OCI-LY1 (cell line): ENCODE measurements around the gene CST4.

Source experiments
- H2AFZ ChIP-seq: fragments of 200-600 bp; sonication (generic), shearing (Covaris generic); 2 replicates; pipeline ENCODE4 v1.6.0; 2014; ENCODE audit warnings: antibody characterized with exemption, mild to moderate bottlenecking, low read length
- H3F3A ChIP-seq: fragments of 200-600 bp; sonication (generic), shearing (Covaris generic); 2 replicates; pipeline ENCODE4 v1.6.0; 2014; ENCODE audit warnings: mild to moderate bottlenecking, antibody characterized with exemption, low read length, moderate library complexity; ENCODE audit not compliant: insufficient read depth
- H3K27ac ChIP-seq: fragments of 200-600 bp; sonication (generic); 2 replicates; pipeline ENCODE4 v1.5.1; 2014; ENCODE audit warnings: low read length, mixed run types, mild to moderate bottlenecking, low read depth; ENCODE audit not compliant: poor library complexity, severe bottlenecking
- H3K27me3 ChIP-seq: fragments of 200-600 bp; sonication (generic); 2 replicates; pipeline ENCODE4 v1.6.0; 2014; ENCODE audit warnings: antibody characterized with exemption, mild to moderate bottlenecking, low read length, moderate library complexity; ENCODE audit not compliant: insufficient read depth
- H3K36me3 ChIP-seq: fragments of 200-600 bp; sonication (generic); 2 replicates; pipeline ENCODE4 v1.6.1; 2014; ENCODE audit warnings: mild to moderate bottlenecking, antibody characterized with exemption, low read length, moderate library complexity, mixed read lengths; ENCODE audit not compliant: insufficient read depth
- H3K4me1 ChIP-seq: fragments of 200-600 bp; sonication (generic); 2 replicates; pipeline ENCODE4 v1.5.1; 2014; ENCODE audit warnings: mild to moderate bottlenecking, low read length, moderate library complexity; ENCODE audit not compliant: insufficient read depth, severe bottlenecking
- H3K4me2 ChIP-seq: fragments of 200-600 bp; sonication (generic), shearing (Covaris generic); 2 replicates; pipeline ENCODE4 v1.6.1; 2014; ENCODE audit warnings: low read length
- H3K4me3 ChIP-seq: fragments of 200-600 bp; sonication (generic); 2 replicates; pipeline ENCODE4 v1.5.1; 2014; ENCODE audit warnings: low read length, low read depth, mild to moderate bottlenecking, mixed read lengths; ENCODE audit not compliant: poor library complexity, severe bottlenecking
- H3K79me2 ChIP-seq: fragments of 200-600 bp; shearing (Covaris generic); 2 replicates; pipeline ENCODE4 v1.6.1; 2016; ENCODE audit warnings: mixed run types, low read length, mixed read lengths; ENCODE audit not compliant: insufficient read depth
- H3K9ac ChIP-seq: fragments of 200-600 bp; sonication (generic), shearing (Covaris generic); 2 replicates; pipeline ENCODE4 v1.6.1; 2014; ENCODE audit warnings: mild to moderate bottlenecking, low read length, mixed read lengths
- H3K9me2 ChIP-seq: fragments of 200-600 bp; sonication (generic), shearing (Covaris generic); 2 replicates; pipeline ENCODE4 v1.6.1; 2014; ENCODE audit warnings: low read depth, mild to moderate bottlenecking, low read length, mixed read lengths
- H3K9me3 ChIP-seq: fragments of 200-600 bp; shearing (Covaris generic); 2 replicates; pipeline ENCODE4 v1.6.1; 2014; ENCODE audit warnings: low read length, mixed read lengths
- H4K20me1 ChIP-seq: fragments of 200-600 bp; sonication (generic), shearing (Covaris generic); 2 replicates; pipeline ENCODE4 v1.6.0; 2016; ENCODE audit warnings: mild to moderate bottlenecking, low read length; ENCODE audit not compliant: insufficient read depth
- CTCF ChIP-seq: fragments of 200-600 bp; sonication (generic), shearing (Covaris generic); IDR thresholded peaks from 2 replicates; pipeline ENCODE4 v1.5.1; 2017; ENCODE audit warnings: mild to moderate bottlenecking, antibody characterized with exemption, low read length, moderate library complexity, mixed read lengths
- EZH2 ChIP-seq: fragments of 200-600 bp; sonication (generic), shearing (Covaris generic); IDR thresholded peaks from 2 replicates; pipeline ENCODE4 v1.8.0; 2017; ENCODE audit warnings: borderline replicate concordance, mixed run types, mild to moderate bottlenecking, antibody characterized with exemption, low read length, moderate library complexity, mixed read lengths

Gene CST4

DNA sequence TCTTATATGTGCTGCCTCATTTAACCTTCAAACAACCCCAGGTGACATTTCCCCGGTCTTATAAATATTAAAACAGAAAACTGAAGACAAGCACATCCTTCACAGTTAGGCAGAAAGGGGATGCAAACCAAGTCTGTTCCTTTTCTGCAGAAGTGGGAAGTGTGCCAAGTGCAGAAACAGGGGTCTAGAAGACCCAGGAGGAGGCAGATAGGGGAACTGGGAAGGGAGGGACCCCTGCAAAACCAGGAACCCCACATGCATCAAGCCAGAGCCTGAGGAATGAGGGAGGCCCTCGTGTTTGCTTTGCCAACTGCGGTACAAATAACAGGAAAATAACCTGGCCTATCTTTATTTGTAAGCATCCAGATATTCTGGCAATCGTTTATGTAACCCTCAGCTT, 34.1 kb downstream of the CST4 start:
- H3K4me2 ChIP-seq: no peak overlapping the region
- H3K27ac ChIP-seq: no peak overlapping the region
- H4K20me1 ChIP-seq: no peaks in the 10 kb centered on the region
- no peaks in the 10 kb centered on the region for H3F3A ChIP-seq
- H3K4me3 ChIP-seq: no peak overlapping the region
- no peaks in the 10 kb centered on the region for H3K36me3 ChIP-seq
- no peaks in the 10 kb centered on the region for H3K4me1 ChIP-seq
- no peak for TF ChIP-seq EZH2
- no peak for TF ChIP-seq CTCF
- no peaks in the 10 kb centered on the region for H3K9me3 ChIP-seq
- H3K79me2 ChIP-seq: no peaks in the 10 kb centered on the region
- H3K27me3 ChIP-seq: no peaks in the 10 kb centered on the region
- no peak overlapping the region for H2AFZ ChIP-seq
- H3K9ac ChIP-seq: no peak overlapping the region
- no peaks in the 10 kb centered on the region for H3K9me2 ChIP-seq

GRCh38 chr20:23654000-23654399, 34.8 kb downstream of the CST4 start:
- H3K36me3 ChIP-seq: no peaks in the 10 kb centered on the region
- H3K9me3 ChIP-seq: no peaks in the 10 kb centered on the region
- H3K27ac ChIP-seq: no peak overlapping the region
- H4K20me1 ChIP-seq: no peaks in the 10 kb centered on the region
- H3K9me2 ChIP-seq: no peaks in the 10 kb centered on the region
- no peak for TF ChIP-seq CTCF
- TF ChIP-seq EZH2: no peak
- no peak overlapping the region for H3K4me3 ChIP-seq
- no peaks in the 10 kb centered on the region for H3F3A ChIP-seq
- no peak overlapping the region for H3K4me2 ChIP-seq
- H3K4me1 ChIP-seq: no peaks in the 10 kb centered on the region
- H3K27me3 ChIP-seq: no peaks in the 10 kb centered on the region
- H3K9ac ChIP-seq: no peak overlapping the region
- no peak overlapping the region for H2AFZ ChIP-seq
- H3K79me2 ChIP-seq: no peaks in the 10 kb centered on the region

DNA sequence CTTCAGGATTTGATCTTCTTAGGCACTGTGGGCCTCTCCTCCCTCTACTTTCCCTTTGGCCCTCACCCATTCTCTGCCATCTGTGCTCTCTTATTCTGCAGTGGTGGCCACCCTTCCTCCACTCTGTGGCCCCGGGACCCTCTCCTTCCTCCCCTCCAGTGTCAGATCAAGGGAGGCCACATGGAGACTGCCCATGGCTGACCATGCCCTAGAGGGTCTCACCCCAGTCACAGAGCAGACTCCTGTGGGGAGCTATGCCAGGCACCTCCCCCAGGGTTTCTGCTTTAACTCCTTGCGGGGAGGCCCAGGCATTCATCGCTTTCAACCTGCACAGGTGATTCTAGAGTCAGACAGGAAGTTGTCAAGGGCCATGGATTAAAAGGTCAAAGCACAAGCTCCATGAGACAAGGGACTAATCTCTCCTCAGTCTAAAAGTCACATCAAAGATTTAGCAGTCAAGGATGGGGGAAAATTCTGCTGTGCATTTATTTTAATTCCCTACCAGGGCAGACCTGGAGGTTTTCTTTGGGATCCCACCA, 35.4 kb downstream of the CST4 start:
- no peak overlapping the region for H3K27ac ChIP-seq
- no peak overlapping the region for H3K9ac ChIP-seq
- no peak overlapping the region for H3K4me3 ChIP-seq
- no peaks in the 10 kb centered on the region for H3K36me3 ChIP-seq
- H3F3A ChIP-seq: no peaks in the 10 kb centered on the region
- no peak for TF ChIP-seq EZH2
- no peak for TF ChIP-seq CTCF
- no peak overlapping the region for H2AFZ ChIP-seq
- H3K4me2 ChIP-seq: no peak overlapping the region
- H4K20me1 ChIP-seq: no peaks in the 10 kb centered on the region
- no peaks in the 10 kb centered on the region for H3K9me2 ChIP-seq
- no peaks in the 10 kb centered on the region for H3K27me3 ChIP-seq
- no peaks in the 10 kb centered on the region for H3K9me3 ChIP-seq
- H3K4me1 ChIP-seq: no peaks in the 10 kb centered on the region
- no peaks in the 10 kb centered on the region for H3K79me2 ChIP-seq
